ENCODE measurements around the gene PLPP7.
A peak's percentile ranks its signal among the peaks of the same experiment; 100 is the strongest.
"Not testable (repeated sequence)": the region's sequence is repeated elsewhere in the genome, so short reads cannot be mapped to it uniquely, and the experiment has no call there.

Gene PLPP7

DNA sequence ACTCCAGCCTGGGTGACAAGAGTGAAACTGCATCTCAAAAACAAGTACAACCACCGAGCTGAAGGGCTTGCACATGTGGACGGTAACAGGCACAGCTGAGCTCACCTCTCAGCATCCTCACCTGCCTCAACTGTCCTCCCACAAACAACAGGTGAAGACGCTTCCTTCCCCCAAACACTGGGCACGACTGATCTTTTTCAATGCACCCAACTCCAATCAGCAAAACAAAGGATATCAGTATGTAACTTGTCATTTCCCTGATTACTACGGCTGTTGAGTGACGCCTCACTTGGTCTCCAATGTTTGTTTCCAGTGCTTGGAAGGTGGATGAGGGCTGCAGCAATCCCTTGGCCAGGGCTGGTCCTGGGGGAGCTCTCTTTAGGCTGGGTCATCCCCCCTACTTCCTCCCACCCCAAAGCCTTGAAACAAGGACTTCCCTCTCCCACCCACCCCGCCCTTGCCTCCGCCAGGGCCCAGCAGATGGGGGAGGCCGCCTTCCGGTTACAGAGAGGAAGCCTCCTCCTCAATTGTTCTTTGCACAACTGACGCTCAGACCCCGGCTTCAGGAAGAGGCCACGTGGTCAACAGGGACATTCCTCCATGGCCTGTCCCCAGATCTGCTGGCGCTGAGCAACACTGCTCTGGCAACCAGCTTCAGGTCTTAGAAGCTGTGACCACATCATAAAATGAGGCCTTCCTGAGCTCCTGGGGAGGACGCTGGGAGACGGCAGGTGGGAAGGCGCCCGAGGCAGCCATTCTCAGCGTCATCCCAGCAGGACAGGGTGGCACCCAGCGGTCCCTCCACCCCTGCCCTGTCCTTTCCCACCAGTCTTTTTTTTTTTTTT, 19.1 kb upstream of the PLPP7 start:
- H3K4me3 ChIP-seq = peak overlapping the region; percentile 27
- TF ChIP-seq, protein P1, sequence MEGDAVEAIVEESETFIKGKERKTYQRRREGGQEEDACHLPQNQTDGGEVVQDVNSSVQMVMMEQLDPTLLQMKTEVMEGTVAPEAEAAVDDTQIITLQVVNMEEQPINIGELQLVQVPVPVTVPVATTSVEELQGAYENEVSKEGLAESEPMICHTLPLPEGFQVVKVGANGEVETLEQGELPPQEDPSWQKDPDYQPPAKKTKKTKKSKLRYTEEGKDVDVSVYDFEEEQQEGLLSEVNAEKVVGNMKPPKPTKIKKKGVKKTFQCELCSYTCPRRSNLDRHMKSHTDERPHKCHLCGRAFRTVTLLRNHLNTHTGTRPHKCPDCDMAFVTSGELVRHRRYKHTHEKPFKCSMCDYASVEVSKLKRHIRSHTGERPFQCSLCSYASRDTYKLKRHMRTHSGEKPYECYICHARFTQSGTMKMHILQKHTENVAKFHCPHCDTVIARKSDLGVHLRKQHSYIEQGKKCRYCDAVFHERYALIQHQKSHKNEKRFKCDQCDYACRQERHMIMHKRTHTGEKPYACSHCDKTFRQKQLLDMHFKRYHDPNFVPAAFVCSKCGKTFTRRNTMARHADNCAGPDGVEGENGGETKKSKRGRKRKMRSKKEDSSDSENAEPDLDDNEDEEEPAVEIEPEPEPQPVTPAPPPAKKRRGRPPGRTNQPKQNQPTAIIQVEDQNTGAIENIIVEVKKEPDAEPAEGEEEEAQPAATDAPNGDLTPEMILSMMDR (IDR thresholded peaks at IDR 0.05) = no peak
- H3K27ac ChIP-seq = peak overlapping the region in 1 of 2 donors; percentile 64
- no peak for DNase-seq (ENCODE audit: low spot score)

DNA sequence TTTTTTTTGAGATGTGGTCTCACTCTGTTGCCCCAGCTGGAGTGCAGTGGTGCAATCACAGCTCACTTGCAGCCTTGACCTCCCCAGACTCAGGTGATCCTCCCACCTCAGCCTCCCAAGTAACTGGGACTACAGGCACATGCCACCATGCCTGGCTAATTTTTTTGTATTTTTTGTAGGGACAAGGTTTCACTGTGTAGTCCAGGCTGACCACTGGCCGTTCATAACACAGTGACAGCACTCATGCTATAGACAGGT, 18.6 kb upstream of the PLPP7 start:
- H3K4me3 ChIP-seq; DNase-seq (ENCODE audit: low spot score): not testable (repeated sequence)
- peak overlapping the region in 1 of 2 donors; percentile 75 for H3K27ac ChIP-seq

DNA sequence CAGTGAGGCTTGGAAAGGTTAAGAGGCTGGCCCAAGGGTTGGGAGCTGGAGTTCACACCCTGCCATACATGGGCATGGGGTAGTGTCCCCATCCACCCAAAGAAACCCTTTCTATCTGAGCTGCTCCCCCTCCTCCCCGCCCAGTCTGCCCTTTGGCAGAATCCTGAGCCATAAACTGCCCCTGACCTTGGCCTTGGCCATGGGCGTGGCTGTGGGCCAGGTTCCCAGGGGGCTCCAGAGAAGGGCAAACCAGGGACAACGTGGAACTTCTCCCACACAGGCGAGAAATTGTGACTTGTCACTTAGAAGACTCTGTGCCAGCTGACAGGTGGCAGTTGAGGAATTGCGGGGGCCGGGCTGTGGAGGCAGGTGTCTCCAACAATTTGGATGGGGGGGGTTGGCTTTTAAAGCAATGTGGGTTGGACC, 18.0 kb upstream of the PLPP7 start:
- Histone ChIP-seq H3K4me3 (no peak overlapping the region), H3K27ac (peak overlapping the region in 1 of 2 donors; percentile 75)
- TF ChIP-seq, protein P1 (IDR thresholded peaks at IDR 0.05) = no peak
- DNase-seq (ENCODE audit: low spot score) = no peak

DNA sequence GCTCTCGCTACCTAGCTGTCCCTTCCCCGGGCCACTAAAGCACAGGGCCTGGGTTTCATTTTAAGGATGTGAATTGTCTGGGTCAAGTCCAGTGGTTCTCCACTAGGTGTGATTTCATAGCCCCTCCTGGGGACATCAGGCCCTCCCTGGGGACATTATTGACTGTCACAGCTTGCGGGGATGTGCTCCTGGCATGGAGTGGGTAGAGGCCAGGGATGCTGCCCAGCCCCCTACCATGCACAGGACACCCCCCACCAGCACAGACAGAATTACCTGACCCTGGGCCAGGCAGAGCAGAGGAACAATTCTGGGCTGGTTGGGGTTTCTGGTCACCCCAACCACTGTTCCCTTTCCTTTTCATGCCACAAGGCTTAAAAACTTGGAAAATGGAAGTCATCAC, 17.3 kb upstream of the PLPP7 start:
- H3K4me3 ChIP-seq = no peak overlapping the region
- no peak for DNase-seq (ENCODE audit: low spot score)
- H3K27ac ChIP-seq = peak overlapping the region in 1 of 2 donors; percentile 40
- TF ChIP-seq, protein P1 (IDR thresholded peaks at IDR 0.05) = no peak

DNA sequence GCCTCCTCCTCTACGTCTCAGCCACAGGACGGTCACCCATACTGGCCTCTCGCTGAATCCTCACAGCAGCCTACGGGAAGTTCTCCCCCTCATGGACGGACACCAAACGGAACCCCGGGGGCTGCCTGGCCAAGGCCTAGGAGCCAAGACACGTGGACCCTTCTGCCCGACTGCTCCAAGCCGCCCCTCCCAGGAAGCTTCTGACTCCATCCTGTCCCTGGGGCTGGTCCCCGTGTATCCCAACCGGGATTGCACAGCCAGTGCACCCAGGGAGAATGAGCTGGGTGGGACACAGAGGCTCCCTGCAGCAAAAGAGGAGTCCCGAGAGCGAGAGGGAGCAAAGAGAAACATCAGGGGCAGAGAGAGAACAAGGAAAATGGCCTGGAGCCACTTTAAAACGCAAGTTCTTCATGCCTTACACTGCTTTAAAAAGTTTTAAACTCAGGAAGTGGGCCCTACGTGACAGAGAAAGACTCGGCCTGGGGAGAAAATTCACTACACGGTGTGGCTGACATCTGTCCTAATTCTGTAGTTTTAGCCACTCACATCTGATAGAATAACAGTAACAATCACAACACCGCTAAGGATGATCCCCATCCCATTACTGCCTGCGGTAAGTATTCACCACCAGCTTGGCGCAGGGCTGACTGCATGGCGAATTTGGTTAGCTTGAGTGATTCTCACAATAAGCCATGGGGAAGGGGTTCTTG, 16.2 kb upstream of the PLPP7 start:
- H3K27ac ChIP-seq = peak overlapping the region; percentile 23 to 78
- TF ChIP-seq, protein P1 (IDR thresholded peaks at IDR 0.05) = no peak
- no peak for DNase-seq (ENCODE audit: low spot score)
- peak overlapping the region; percentile 86 for H3K4me3 ChIP-seq

DNA sequence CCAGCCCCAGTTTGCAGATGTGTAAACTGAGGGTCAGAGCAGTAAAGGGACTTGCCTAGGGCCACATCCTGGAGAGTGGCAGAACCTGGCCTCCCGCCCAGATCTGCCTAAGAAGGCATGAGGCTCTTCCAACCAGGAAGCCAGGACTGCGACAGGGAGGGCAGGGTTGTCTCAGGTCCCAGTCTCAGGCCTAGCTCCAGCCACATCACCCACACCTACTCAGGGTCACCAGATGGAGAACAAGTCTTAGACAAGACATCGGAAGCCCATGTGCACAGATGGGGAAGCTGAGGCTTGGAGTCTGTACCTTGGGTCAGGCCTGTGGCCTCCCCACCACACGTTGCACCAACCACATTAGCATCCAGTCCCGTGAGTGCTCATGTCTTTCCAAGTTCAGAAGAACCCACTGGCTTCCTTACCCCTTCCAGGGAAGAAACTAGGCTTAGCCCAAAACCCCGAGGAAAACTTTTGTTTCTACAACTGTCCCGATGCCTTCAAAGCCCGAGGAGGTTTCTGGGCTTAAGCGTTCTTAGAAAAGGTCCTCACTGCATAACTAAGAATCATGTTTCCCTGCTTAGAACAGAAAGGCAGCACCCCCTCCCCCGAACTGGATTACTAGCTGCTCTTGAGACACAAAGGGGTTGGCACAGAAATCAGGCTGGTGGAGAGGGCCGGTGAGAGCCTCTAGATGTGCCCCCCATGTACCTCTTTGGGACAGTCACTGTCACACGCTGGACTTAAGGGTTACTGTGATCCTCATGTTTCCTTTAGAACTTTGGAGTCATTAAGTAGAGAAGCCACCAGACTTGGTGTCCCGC, 15.5 kb upstream of the PLPP7 start:
- DNase-seq (ENCODE audit: low spot score) = no peak
- peak overlapping the region; percentile 86 for H3K4me3 ChIP-seq

More for the DNA sequence above, 15.5 kb upstream of the PLPP7 start:
- TF ChIP-seq, protein P1 (IDR thresholded peaks at IDR 0.05) = no peak
- H3K27ac ChIP-seq = peak overlapping the region; percentile 38 to 78

Data from coronary artery (tissue), 2 donors.